GM19397 (cell line): ENCODE measurements around the gene NEK4.
"Not testable (repeated sequence)": the region's sequence is repeated elsewhere in the genome, so short reads cannot be mapped to it uniquely, and the experiment has no call there.

Experiments
- ATAC-seq: cut with Tn5 transposase; IDR thresholded peaks from one replicate; pipeline ENCODE4 v1.9.1; 2021; ENCODE audit warnings: mild to moderate bottlenecking, moderate library complexity; ENCODE audit not compliant: unreplicated experiment

Gene NEK4

GRCh38 chr3:52678265-52679198 lies 92.2 kb downstream of the NEK4 start:
- no peak for ATAC-seq

- ATAC-seq, result not testable (repeated sequence)
Measured at GRCh38 chr3:52676201-52676600, 94.5 kb downstream of the NEK4 start.

- ATAC-seq, result no peak
Measured at GRCh38 chr3:52671676-52672075, 99.1 kb downstream of the NEK4 start.

GRCh38 chr3:52670621-52671521 lies 99.9 kb downstream of the NEK4 start:
- peak; percentile 73 for ATAC-seq

- ATAC-seq, result no peak
Measured at GRCh38 chr3:52663098-52663497, 107.6 kb downstream of the NEK4 start.

GRCh38 chr3:52660046-52660445 lies 110.7 kb downstream of the NEK4 start:
- no peak for ATAC-seq
